Epithelial cell of esophagus (primary cell): ENCODE measurements around the gene ZNF217.
"Not testable (repeated sequence)": the region's sequence is repeated elsewhere in the genome, so short reads cannot be mapped to it uniquely, and the experiment has no call there.

Source experiments
- DNase-seq: peaks from one replicate; pipeline ENCODE4 v3.0.0; 2010; ENCODE audit warnings: low read depth
- H3K4me3 ChIP-seq: 2 replicates; pipeline ENCODE4 v1.5.1; 2011; ENCODE audit warnings: mild to moderate bottlenecking, low read length, control low read depth
- CTCF ChIP-seq: IDR thresholded peaks from 2 replicates; pipeline ENCODE4 v1.5.1; 2011; ENCODE audit warnings: low read depth, mild to moderate bottlenecking, low read length, control low read depth, inconsistent platforms; ENCODE audit not compliant: insufficient read depth; ENCODE audit errors: missing control alignments

ZNF217 gene

GRCh38 chr20:53592992-53593465 lies 610 bp downstream of the ZNF217 start:
- no peak for DNase-seq
- TF ChIP-seq CTCF, result no peak
- H3K4me3 ChIP-seq, result peak overlapping the region; percentile 58

GRCh38 chr20:53592454-53592991 lies 1.1 kb downstream of the ZNF217 start:
- peak; percentile 61 for DNase-seq
- H3K4me3 ChIP-seq, result peak overlapping the region; percentile 58

- peak overlapping the region; percentile 58 for H3K4me3 ChIP-seq
- DNase-seq, result not testable (repeated sequence)
Observed at GRCh38 chr20:53591941-53592441, 1.6 kb downstream of the ZNF217 start.

GRCh38 chr20:53591206-53591741 lies 2.4 kb downstream of the ZNF217 start:
- H3K4me3 ChIP-seq, result peak overlapping the region; percentile 58
- not testable (repeated sequence) for DNase-seq

GRCh38 chr20:53590608-53591007 lies 3.0 kb downstream of the ZNF217 start:
- DNase-seq, result not testable (repeated sequence)
- peak overlapping the region; percentile 58 for H3K4me3 ChIP-seq

GRCh38 chr20:53590122-53590521 lies 3.5 kb downstream of the ZNF217 start:
- H3K4me3 ChIP-seq, result peak overlapping the region; percentile 16
- DNase-seq, result not testable (repeated sequence)

GRCh38 chr20:53589321-53590065 lies 4.1 kb downstream of the ZNF217 start:
- DNase-seq, result not testable (repeated sequence)
- peak overlapping the region; percentile 16 for H3K4me3 ChIP-seq

- not testable (repeated sequence) for DNase-seq, H3K4me3 ChIP-seq
Observed at GRCh38 chr20:53587157-53587703, 6.4 kb downstream of the ZNF217 start.

- H3K4me3 ChIP-seq, result no peak overlapping the region
- DNase-seq, result no peak
- no peak for TF ChIP-seq CTCF
Observed at GRCh38 chr20:53586640-53587039, 7.0 kb downstream of the ZNF217 start.

GRCh38 chr20:53585910-53586309 lies 7.7 kb downstream of the ZNF217 start:
- not testable (repeated sequence) for DNase-seq, H3K4me3 ChIP-seq

- not testable (repeated sequence) for DNase-seq, H3K4me3 ChIP-seq
Observed at GRCh38 chr20:53585004-53585569, 8.6 kb downstream of the ZNF217 start.

GRCh38 chr20:53584550-53584913 lies 9.1 kb downstream of the ZNF217 start:
- not testable (repeated sequence) for H3K4me3 ChIP-seq, DNase-seq

GRCh38 chr20:53583660-53584549 lies 9.7 kb downstream of the ZNF217 start:
- not testable (repeated sequence) for H3K4me3 ChIP-seq, DNase-seq
